Measurements from ENCODE around the gene LACC1. TPM values are rescaled to one million over a fixed set of nuclear protein-coding genes. Genes with fewer than 3 reads are reported as not detected.
A peak's percentile ranks its signal among the peaks of the same experiment; 100 is the strongest.

Gene LACC1
- 6.7 and 8.7 TPM in 2 replicates for total RNA-seq
- long read RNA-seq, full-length matches to known transcripts: 55 of 78 reads
- long read RNA-seq, partial matches to known transcripts: 5 of 78 reads
- long read RNA-seq, other reads (novel, unspliced or antisense): 18 of 78 reads

DNA sequence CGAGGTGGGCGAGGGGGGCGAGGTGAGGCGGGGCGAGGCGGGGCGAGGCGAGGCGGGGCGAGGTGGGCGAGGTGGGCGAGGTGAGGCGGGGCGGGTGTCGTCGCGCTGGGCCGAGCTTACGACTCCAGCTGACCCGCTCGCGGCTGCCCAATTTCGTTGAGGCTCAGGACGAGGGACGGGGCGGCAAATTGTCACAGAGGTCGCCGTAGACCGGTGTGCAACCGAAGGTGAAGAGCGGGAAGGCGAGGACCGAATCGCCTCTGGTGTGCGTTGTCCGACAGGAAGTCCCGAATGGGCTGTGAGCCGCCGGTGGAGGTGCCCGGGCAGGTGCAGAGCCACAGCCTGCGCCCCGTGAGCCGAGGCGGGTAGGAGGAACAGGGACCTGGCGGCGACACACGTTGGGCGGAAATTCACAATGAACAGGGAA is at the start of gene LACC1:
Gene LACC1, plus strand, starts transcription at position 150 of the 427 bp plus-strand sequence. CDS start 1,082 bp downstream, outside the sequence.
- Mint-ChIP-seq H3K27me3 (ENCODE audit: unreplicated experiment) (no peaks in the 10 kb centered on the region), H3K4me3 (ENCODE audit: unreplicated experiment) (peak within 1 kb of the TSS; percentile 88), H3K9me3 (ENCODE audit: unreplicated experiment) (no peaks in the 10 kb centered on the region), H3K4me1 (ENCODE audit: unreplicated experiment) (peaks cover 42% of the 10 kb centered on the region), H3K36me3 (ENCODE audit: unreplicated experiment) (peaks cover 14% of the 10 kb centered on the region), H3K27ac (ENCODE audit: unreplicated experiment) (peak within 1 kb of the TSS; percentile 96)
- TF ChIP-seq, protein P1, sequence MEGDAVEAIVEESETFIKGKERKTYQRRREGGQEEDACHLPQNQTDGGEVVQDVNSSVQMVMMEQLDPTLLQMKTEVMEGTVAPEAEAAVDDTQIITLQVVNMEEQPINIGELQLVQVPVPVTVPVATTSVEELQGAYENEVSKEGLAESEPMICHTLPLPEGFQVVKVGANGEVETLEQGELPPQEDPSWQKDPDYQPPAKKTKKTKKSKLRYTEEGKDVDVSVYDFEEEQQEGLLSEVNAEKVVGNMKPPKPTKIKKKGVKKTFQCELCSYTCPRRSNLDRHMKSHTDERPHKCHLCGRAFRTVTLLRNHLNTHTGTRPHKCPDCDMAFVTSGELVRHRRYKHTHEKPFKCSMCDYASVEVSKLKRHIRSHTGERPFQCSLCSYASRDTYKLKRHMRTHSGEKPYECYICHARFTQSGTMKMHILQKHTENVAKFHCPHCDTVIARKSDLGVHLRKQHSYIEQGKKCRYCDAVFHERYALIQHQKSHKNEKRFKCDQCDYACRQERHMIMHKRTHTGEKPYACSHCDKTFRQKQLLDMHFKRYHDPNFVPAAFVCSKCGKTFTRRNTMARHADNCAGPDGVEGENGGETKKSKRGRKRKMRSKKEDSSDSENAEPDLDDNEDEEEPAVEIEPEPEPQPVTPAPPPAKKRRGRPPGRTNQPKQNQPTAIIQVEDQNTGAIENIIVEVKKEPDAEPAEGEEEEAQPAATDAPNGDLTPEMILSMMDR (IDR thresholded peaks at IDR 0.05): no peak
- no peak for DNase-seq (ENCODE audit: extremely low spot score, unreplicated experiment)

DNA sequence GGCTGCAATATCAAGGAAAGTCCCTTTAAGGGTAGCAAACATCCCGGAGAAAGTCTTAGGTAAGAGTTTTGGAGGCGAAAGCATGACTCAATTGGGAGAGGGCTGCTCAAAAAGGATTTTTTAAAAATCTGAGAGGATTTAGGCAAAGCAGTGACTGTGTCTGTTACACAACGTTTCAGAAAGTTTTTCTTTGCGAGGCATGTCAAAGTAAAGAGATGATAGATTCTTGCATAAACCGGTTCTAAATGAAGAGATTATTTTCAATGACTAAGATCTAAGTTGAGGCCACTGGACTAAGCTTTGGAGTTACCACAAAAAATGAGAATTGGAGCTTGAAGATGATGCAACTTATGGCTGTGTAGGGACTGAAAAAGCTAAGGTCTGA is 49.2 kb upstream of the LACC1 start:
- Mint-ChIP-seq H3K4me3 (ENCODE audit: unreplicated experiment) (no peak overlapping the region), H3K27ac (ENCODE audit: unreplicated experiment) (no peak overlapping the region), H3K27me3 (ENCODE audit: unreplicated experiment) (no peaks in the 10 kb centered on the region), H3K4me1 (ENCODE audit: unreplicated experiment) (peaks cover 2% of the 10 kb centered on the region), H3K9me3 (ENCODE audit: unreplicated experiment) (no peaks in the 10 kb centered on the region), H3K36me3 (ENCODE audit: unreplicated experiment) (no peaks in the 10 kb centered on the region)
- TF ChIP-seq, protein P1 (IDR thresholded peaks at IDR 0.05): no peak
- no peak for DNase-seq (ENCODE audit: extremely low spot score, unreplicated experiment)

GRCh38 chr13:43831088-43831487 is 48.6 kb upstream of the LACC1 start:
- no peak for DNase-seq (ENCODE audit: extremely low spot score, unreplicated experiment)
- Mint-ChIP-seq H3K4me1 (ENCODE audit: unreplicated experiment) (peaks cover 2% of the 10 kb centered on the region), H3K36me3 (ENCODE audit: unreplicated experiment) (no peaks in the 10 kb centered on the region), H3K27me3 (ENCODE audit: unreplicated experiment) (no peaks in the 10 kb centered on the region), H3K4me3 (ENCODE audit: unreplicated experiment) (no peak overlapping the region), H3K27ac (ENCODE audit: unreplicated experiment) (no peak overlapping the region), H3K9me3 (ENCODE audit: unreplicated experiment) (no peaks in the 10 kb centered on the region)
- TF ChIP-seq, protein P1 (IDR thresholded peaks at IDR 0.05): no peak

DNA sequence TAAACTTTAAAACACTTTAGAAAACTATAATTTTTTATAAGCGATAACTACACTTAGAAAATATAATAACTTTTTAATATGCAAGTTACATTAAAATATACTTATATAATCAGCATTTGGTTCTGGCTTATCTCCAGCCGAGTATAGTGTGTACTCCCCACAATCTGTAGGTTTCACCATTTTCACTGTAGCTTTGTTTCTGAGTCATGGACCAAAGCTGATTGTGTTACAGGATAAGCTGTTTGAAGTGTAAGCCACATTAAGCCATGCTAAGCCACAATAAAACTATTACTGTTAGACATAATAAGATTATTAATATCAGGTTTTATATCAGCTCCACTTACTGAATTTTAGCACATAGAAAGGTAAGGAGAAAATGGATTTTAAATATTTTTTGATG is 44.0 kb upstream of the LACC1 start:
- TF ChIP-seq, protein P1 (IDR thresholded peaks at IDR 0.05): no peak
- DNase-seq (ENCODE audit: extremely low spot score, unreplicated experiment): no peak
- no peaks in the 10 kb centered on the region for H3K27me3 Mint-ChIP-seq (ENCODE audit: unreplicated experiment)
- H3K9me3 Mint-ChIP-seq (ENCODE audit: unreplicated experiment): no peaks in the 10 kb centered on the region
- H3K4me3 Mint-ChIP-seq (ENCODE audit: unreplicated experiment): no peak overlapping the region
- no peak overlapping the region for H3K27ac Mint-ChIP-seq (ENCODE audit: unreplicated experiment)
- H3K4me1 Mint-ChIP-seq (ENCODE audit: unreplicated experiment): peaks cover 8% of the 10 kb centered on the region
- H3K36me3 Mint-ChIP-seq (ENCODE audit: unreplicated experiment): no peaks in the 10 kb centered on the region

- no peaks in the 10 kb centered on the region for H3K27me3 Mint-ChIP-seq (ENCODE audit: unreplicated experiment)
- peaks cover 6% of the 10 kb centered on the region for H3K4me1 Mint-ChIP-seq (ENCODE audit: unreplicated experiment)
- TF ChIP-seq, protein P1 (IDR thresholded peaks at IDR 0.05): no peak
- no peak overlapping the region for H3K27ac Mint-ChIP-seq (ENCODE audit: unreplicated experiment)
- peaks cover 10% of the 10 kb centered on the region for H3K9me3 Mint-ChIP-seq (ENCODE audit: unreplicated experiment)
- DNase-seq (ENCODE audit: extremely low spot score, unreplicated experiment): no peak
- no peak overlapping the region for H3K4me3 Mint-ChIP-seq (ENCODE audit: unreplicated experiment)
- no peaks in the 10 kb centered on the region for H3K36me3 Mint-ChIP-seq (ENCODE audit: unreplicated experiment)
Measured at GRCh38 chr13:43838909-43839308, 40.8 kb upstream of the LACC1 start.
